H9 (cell line): ENCODE results near the gene SAMD15. TPM values are rescaled to one million over a fixed set of nuclear protein-coding genes. Genes with fewer than 3 reads are reported as not detected.

Experiments used
- DNase-seq: peaks from one replicate; pipeline ENCODE4 v3.0.0-alpha.2; 2017
- H2AFZ ChIP-seq: one replicate; pipeline ENCODE4 v1.6.1; 2013; ENCODE audit warnings: mild to moderate bottlenecking, low read length, control low read depth, moderate library complexity
- H2AK5ac ChIP-seq: 2 replicates; pipeline ENCODE4 v1.6.1; 2013; ENCODE audit warnings: low read length, control low read depth, mixed read lengths; ENCODE audit not compliant: insufficient read length
- H2BK120ac ChIP-seq: one replicate; pipeline ENCODE4 v1.6.1; 2013; ENCODE audit warnings: low read depth, mild to moderate bottlenecking, low read length, control low read depth, inconsistent platforms; ENCODE audit not compliant: poor library complexity, severe bottlenecking
- H2BK12ac ChIP-seq: 2 replicates; pipeline ENCODE4 v1.6.1; 2013; ENCODE audit warnings: low read length, control low read depth, mixed read lengths, low read depth; ENCODE audit not compliant: insufficient read length
- H2BK15ac ChIP-seq: 2 replicates; pipeline ENCODE4 v1.6.1; 2013; ENCODE audit warnings: low read depth, low read length, control low read depth
- H2BK20ac ChIP-seq: one replicate; pipeline ENCODE4 v1.6.1; 2013; ENCODE audit warnings: low read depth, mild to moderate bottlenecking, low read length, control low read depth, inconsistent platforms; ENCODE audit not compliant: poor library complexity, severe bottlenecking
- H2BK5ac ChIP-seq: 2 replicates; pipeline ENCODE4 v1.6.1; 2013; ENCODE audit warnings: low read length, control low read depth, mixed read lengths; ENCODE audit not compliant: insufficient read length
- H3K14ac ChIP-seq: 2 replicates; pipeline ENCODE4 v1.6.1; 2013; ENCODE audit warnings: low read length, control low read depth; ENCODE audit not compliant: insufficient read depth
- H3K18ac ChIP-seq: 2 replicates; pipeline ENCODE4 v1.6.1; 2013; ENCODE audit warnings: low read depth, mild to moderate bottlenecking, mixed read lengths, low read length, control low read depth; ENCODE audit not compliant: insufficient read length
- H3K23ac ChIP-seq: 2 replicates; pipeline ENCODE4 v1.6.1; 2013; ENCODE audit warnings: low read length, control low read depth, mixed read lengths, low read depth; ENCODE audit not compliant: insufficient read length
- H3K23me2 ChIP-seq: 2 replicates; pipeline ENCODE4 v1.6.1; 2013; ENCODE audit warnings: low read depth, mild to moderate bottlenecking, mixed read lengths, low read length, control low read depth; ENCODE audit not compliant: insufficient read length, poor library complexity, severe bottlenecking
- H3K27ac ChIP-seq: 2 replicates; pipeline ENCODE4 v1.5.1; 2013; ENCODE audit warnings: low read length, control low read depth, mixed read lengths, low read depth; ENCODE audit not compliant: insufficient read length
- H3K27me3 ChIP-seq: 2 replicates; pipeline ENCODE4 v1.6.1; 2013; ENCODE audit warnings: low read length, control low read depth, inconsistent platforms; ENCODE audit not compliant: insufficient read depth
- H3K4ac ChIP-seq: 2 replicates; pipeline ENCODE4 v1.6.1; 2013; ENCODE audit warnings: low read depth, mild to moderate bottlenecking, control low read depth, inconsistent platforms, low read length, moderate library complexity
- H3K4me1 ChIP-seq: 2 replicates; pipeline ENCODE4 v1.6.1; 2013; ENCODE audit warnings: low read length, control low read depth, inconsistent platforms; ENCODE audit not compliant: insufficient read depth
- H3K4me2 ChIP-seq: 2 replicates; pipeline ENCODE4 v1.6.1; 2013; ENCODE audit warnings: low read length, control low read depth, mixed read lengths; ENCODE audit not compliant: insufficient read length, insufficient read depth
- H3K56ac ChIP-seq: 2 replicates; pipeline ENCODE4 v1.6.1; 2013; ENCODE audit warnings: low read depth, mild to moderate bottlenecking, mixed read lengths, low read length, control low read depth; ENCODE audit not compliant: insufficient read length
- H3K79me1 ChIP-seq: 2 replicates; pipeline ENCODE4 v1.6.1; 2013; ENCODE audit warnings: low read depth, mild to moderate bottlenecking, moderate library complexity, low read length, control low read depth, inconsistent platforms; ENCODE audit not compliant: insufficient read depth, poor library complexity, severe bottlenecking
- H3K79me2 ChIP-seq: 2 replicates; pipeline ENCODE4 v1.6.1; 2013; ENCODE audit warnings: low read length, control low read depth, inconsistent platforms; ENCODE audit not compliant: insufficient read depth
- H3K9ac ChIP-seq: 2 replicates; pipeline ENCODE4 v1.6.1; 2013; ENCODE audit warnings: low read length, control low read depth, mixed read lengths; ENCODE audit not compliant: insufficient read length; ENCODE audit errors: extremely low read depth
- H3K9me3 ChIP-seq: one replicate; pipeline ENCODE4 v1.6.1; 2013; ENCODE audit warnings: low read depth, low read length, inconsistent platforms; ENCODE audit not compliant: control insufficient read depth
- H3T11ph ChIP-seq: one replicate; pipeline ENCODE4 v1.6.1; 2013; ENCODE audit warnings: mild to moderate bottlenecking, low read length, control low read depth, inconsistent platforms
- H4K20me1 ChIP-seq: one replicate; pipeline ENCODE4 v1.6.1; 2013; ENCODE audit not compliant: control insufficient read depth, insufficient read length, insufficient read depth
- H4K5ac ChIP-seq: 2 replicates; pipeline ENCODE4 v1.6.1; 2013; ENCODE audit warnings: low read depth, mild to moderate bottlenecking, mixed read lengths, low read length, control low read depth; ENCODE audit not compliant: insufficient read length
- H4K8ac ChIP-seq: replicated peaks from 2 replicates; pipeline ENCODE4 v1.6.1; 2013; ENCODE audit warnings: low read length, control low read depth, mixed read lengths, low read depth; ENCODE audit not compliant: insufficient read length
- H4K91ac ChIP-seq: 2 replicates; pipeline ENCODE4 v1.6.1; 2013; ENCODE audit warnings: low read depth, mild to moderate bottlenecking, moderate library complexity, mixed read lengths, low read length, control low read depth; ENCODE audit not compliant: insufficient read length
- H3K27ac Mint-ChIP-seq, 3 experiments: 2 replicates in 2 of 3; 3 replicates in 1 of 3; pipeline ENCODE4 v1.8.0; 2020 to 2021; ENCODE audit warnings: mixed read lengths in 3 of 3, mild to moderate bottlenecking in 1 of 3, moderate library complexity in 1 of 3
- H3K27me3 Mint-ChIP-seq: 2 replicates; pipeline ENCODE4 v1.8.0; 2021; ENCODE audit warnings: low read depth, mild to moderate bottlenecking, moderate library complexity, mixed read lengths
- H3K36me3 Mint-ChIP-seq, 3 experiments: 2 replicates in 2 of 3; 3 replicates in 1 of 3; pipeline ENCODE4 v1.8.0; 2020 to 2021; ENCODE audit warnings: low read depth in 3 of 3, mixed read lengths in 3 of 3; ENCODE audit not compliant: insufficient read depth in 1 of 3
- H3K4me1 Mint-ChIP-seq, 2 experiments: 2 replicates each; pipeline ENCODE4 v1.8.0; 2020; ENCODE audit warnings: mixed read lengths in 2 of 2
- H3K4me3 Mint-ChIP-seq, 2 experiments: 2 replicates in 1 of 2; 3 replicates in 1 of 2; pipeline ENCODE4 v1.8.0; 2020 to 2021; ENCODE audit warnings: mild to moderate bottlenecking in 2 of 2, mixed read lengths in 2 of 2, moderate library complexity in 1 of 2
- H3K9me3 Mint-ChIP-seq, 2 experiments: 2 replicates in 1 of 2; 3 replicates in 1 of 2; pipeline ENCODE4 v1.8.0; 2020; ENCODE audit warnings: mild to moderate bottlenecking in 2 of 2, mixed read lengths in 2 of 2, moderate library complexity in 1 of 2
- WGBS: extraction: QIAGEN DNeasy Blood & Tissue Kit; methylation state at CpG from one replicate; pipeline ENCODE4 v1.1.7; 2013; ENCODE audit warnings: missing lambda C conversion rate, low lambda C conversion rate, mixed read lengths; ENCODE audit not compliant: insufficient read length; ENCODE audit errors: extremely low coverage; 5-methylcytosine and 5-hydroxymethylcytosine counted together
- total RNA-seq: library from RNA; stranded (reverse); gene quantifications from 2 replicates; pipeline ENCODE4 v1.2.1, GENCODE V29; 2021
- TF ChIP-seq, protein P1 (sequence below): fragments of 200-600 bp; sonication (generic); conservative IDR thresholded peaks from 3 replicates; pipeline ENCODE4 v1.8.0; 2021; ENCODE audit warnings: antibody characterized with exemption, mild to moderate bottlenecking

Gene SAMD15
- total RNA-seq, 1 experiment from 2014 or later: 1.1 TPM

- H3K4me1 Mint-ChIP-seq: no peaks in the 10 kb centered on the region
These were observed 17.6 kb upstream of the SAMD15 start for GRCh38 chr14:77359626-77360025.

More at GRCh38 chr14:77359626-77360025, 17.6 kb upstream of the SAMD15 start:
- no CpG with 5 or more reads among the region's 1 CpG for WGBS
- Histone ChIP-seq H3T11ph (no peak overlapping the region), H2AFZ (no peak overlapping the region), H3K27ac (no peak overlapping the region), H3K4me2 (no peak overlapping the region), H3K23ac (no peak overlapping the region), H3K14ac (no peak overlapping the region), H3K79me1 (no peaks in the 10 kb centered on the region), H3K23me2 (no peaks in the 10 kb centered on the region), H2BK15ac (no peak overlapping the region), H2BK20ac (no peak overlapping the region), H4K91ac (no peak overlapping the region), H4K8ac (no peak overlapping the region), H2BK120ac (no peak overlapping the region), H3K79me2 (no peaks in the 10 kb centered on the region), H3K9me3 (no peaks in the 10 kb centered on the region), H3K9ac (no peak overlapping the region), H3K4ac (no peak overlapping the region), H4K20me1 (no peaks in the 10 kb centered on the region), H3K27me3 (no peaks in the 10 kb centered on the region), H3K4me1 (no peaks in the 10 kb centered on the region), H2AK5ac (no peak overlapping the region), H2BK12ac (no peak overlapping the region), H4K5ac (no peak overlapping the region), H3K18ac (no peak overlapping the region), H2BK5ac (no peak overlapping the region), H3K56ac (no peak overlapping the region)
- H3K9me3 Mint-ChIP-seq: no peaks in the 10 kb centered on the region
- no peaks in the 10 kb centered on the region for H3K36me3 Mint-ChIP-seq
- no peak overlapping the region for H3K4me3 Mint-ChIP-seq
- no peak overlapping the region for H3K27ac Mint-ChIP-seq
- no peak for DNase-seq
- TF ChIP-seq, protein P1, sequence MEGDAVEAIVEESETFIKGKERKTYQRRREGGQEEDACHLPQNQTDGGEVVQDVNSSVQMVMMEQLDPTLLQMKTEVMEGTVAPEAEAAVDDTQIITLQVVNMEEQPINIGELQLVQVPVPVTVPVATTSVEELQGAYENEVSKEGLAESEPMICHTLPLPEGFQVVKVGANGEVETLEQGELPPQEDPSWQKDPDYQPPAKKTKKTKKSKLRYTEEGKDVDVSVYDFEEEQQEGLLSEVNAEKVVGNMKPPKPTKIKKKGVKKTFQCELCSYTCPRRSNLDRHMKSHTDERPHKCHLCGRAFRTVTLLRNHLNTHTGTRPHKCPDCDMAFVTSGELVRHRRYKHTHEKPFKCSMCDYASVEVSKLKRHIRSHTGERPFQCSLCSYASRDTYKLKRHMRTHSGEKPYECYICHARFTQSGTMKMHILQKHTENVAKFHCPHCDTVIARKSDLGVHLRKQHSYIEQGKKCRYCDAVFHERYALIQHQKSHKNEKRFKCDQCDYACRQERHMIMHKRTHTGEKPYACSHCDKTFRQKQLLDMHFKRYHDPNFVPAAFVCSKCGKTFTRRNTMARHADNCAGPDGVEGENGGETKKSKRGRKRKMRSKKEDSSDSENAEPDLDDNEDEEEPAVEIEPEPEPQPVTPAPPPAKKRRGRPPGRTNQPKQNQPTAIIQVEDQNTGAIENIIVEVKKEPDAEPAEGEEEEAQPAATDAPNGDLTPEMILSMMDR: no peak
- no peaks in the 10 kb centered on the region for H3K27me3 Mint-ChIP-seq
